Omental fat pad (tissue), 4 donors: ENCODE data around the gene DDX10. TPM values are rescaled to one million over a fixed set of nuclear protein-coding genes. Genes with fewer than 3 reads are reported as not detected.

Source experiments
- ATAC-seq: fragments of 150-250 bp; one replicate; pipeline ENCODE4 v1.9.1; 2016; ENCODE audit warnings: mild to moderate bottlenecking, moderate library complexity; ENCODE audit not compliant: low FRiP score
- DNase-seq: peaks from one replicate; pipeline ENCODE4 v3.0.0-alpha.2; 2019; ENCODE audit warnings: low spot score
- total RNA-seq, 4 donors: library from RNA; depleted of rRNA; stranded (reverse); fragments of >200 nt; gene quantifications; one replicate each; pipeline ENCODE4 v1.1.0, GENCODE V29; 2016
- TF ChIP-seq, protein P1 (sequence below), 3 donors: fragments of 450-650 bp; IDR thresholded peaks; one replicate each; pipeline ENCODE4 v1.5.1; 2016 to 2017; ENCODE audit warnings: antibody characterized with exemption in 3 of 3, mild to moderate bottlenecking in 3 of 3, moderate library complexity in 2 of 3

DDX10 gene
- total RNA-seq, 4 donors from 2014 or later: 20.2 to 60.6 (median 26.5) TPM

DNA sequence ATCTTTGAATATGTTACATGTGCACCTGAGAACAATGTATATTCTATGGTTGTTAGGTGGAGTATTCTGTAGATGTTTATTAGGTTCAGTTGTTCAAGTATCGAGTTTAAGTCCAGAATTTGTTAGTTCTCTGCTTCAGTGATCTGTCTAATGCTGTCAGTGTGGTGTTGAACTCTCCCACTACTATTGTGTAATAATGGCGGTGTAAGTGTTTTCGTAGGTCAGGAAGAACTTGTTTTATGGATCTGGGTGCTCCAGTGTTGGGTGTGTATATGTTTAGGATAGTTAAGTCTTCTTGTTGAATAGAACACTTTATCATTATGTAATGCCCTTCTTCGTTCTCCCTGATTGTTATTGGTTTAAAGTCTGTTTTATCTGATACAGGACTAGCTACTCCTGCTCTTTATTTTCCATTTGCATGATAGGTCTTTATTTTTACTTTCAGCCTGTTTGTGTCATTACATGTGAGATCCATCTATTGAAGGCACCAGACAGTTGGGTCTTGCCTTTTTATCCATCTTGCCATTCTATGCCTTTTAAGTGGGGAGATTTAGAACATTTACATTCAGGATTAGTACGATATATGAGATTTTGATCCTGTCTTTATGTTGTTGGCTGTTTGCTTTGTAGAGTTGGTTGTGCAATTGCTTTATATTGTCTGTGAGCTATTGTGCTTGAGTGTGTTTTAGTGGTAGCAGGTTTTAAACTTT lies 121.6 kb downstream of the DDX10 start:
- DNase-seq (no peak), ATAC-seq (no peak)
- TF ChIP-seq, protein P1, sequence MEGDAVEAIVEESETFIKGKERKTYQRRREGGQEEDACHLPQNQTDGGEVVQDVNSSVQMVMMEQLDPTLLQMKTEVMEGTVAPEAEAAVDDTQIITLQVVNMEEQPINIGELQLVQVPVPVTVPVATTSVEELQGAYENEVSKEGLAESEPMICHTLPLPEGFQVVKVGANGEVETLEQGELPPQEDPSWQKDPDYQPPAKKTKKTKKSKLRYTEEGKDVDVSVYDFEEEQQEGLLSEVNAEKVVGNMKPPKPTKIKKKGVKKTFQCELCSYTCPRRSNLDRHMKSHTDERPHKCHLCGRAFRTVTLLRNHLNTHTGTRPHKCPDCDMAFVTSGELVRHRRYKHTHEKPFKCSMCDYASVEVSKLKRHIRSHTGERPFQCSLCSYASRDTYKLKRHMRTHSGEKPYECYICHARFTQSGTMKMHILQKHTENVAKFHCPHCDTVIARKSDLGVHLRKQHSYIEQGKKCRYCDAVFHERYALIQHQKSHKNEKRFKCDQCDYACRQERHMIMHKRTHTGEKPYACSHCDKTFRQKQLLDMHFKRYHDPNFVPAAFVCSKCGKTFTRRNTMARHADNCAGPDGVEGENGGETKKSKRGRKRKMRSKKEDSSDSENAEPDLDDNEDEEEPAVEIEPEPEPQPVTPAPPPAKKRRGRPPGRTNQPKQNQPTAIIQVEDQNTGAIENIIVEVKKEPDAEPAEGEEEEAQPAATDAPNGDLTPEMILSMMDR (IDR thresholded peaks at IDR 0.05): no peak

GRCh38 chr11:108787105-108787504 lies 122.2 kb downstream of the DDX10 start:
- TF ChIP-seq, protein P1 (IDR thresholded peaks at IDR 0.05): no peak
- no peak for DNase-seq
- ATAC-seq: no peak

DNA sequence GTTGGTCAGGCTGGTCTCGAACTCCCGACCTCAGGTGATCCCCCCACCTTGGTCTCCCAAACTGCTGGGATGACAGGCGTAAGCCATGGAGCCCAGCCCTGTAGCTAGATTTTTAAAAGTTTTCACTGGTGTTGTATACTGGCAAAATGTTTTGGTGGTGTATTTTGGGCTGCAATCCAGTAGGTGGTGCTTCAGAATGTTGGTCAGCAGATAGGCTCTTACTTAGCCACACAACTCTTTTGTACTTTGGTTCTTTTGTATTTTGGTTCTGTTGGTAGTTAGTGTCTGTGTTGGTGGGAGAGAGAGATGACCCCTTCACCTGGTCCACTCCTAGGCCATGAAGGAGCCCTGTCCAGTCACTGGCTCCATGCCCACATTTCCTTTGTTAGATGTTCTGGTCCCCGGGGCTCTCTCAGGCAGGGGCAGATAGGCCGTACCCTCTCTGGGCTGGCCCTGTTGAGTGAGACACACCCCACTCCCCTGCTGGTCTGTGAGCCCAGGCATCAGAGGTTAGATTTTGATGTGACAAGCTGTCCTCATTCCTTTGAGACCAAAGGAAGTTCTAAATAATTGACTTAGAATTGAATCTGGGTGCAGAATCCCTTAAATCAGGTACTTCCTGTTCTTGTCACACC lies 123.8 kb downstream of the DDX10 start:
- TF ChIP-seq, protein P1 (IDR thresholded peaks at IDR 0.05): no peak
- no peak for ATAC-seq
- no peak for DNase-seq

- ATAC-seq: no peak
- TF ChIP-seq, protein P1 (IDR thresholded peaks at IDR 0.05): no peak
- DNase-seq: no peak
These were observed 125.8 kb downstream of the DDX10 start for GRCh38 chr11:108790501-108791299.

DNA sequence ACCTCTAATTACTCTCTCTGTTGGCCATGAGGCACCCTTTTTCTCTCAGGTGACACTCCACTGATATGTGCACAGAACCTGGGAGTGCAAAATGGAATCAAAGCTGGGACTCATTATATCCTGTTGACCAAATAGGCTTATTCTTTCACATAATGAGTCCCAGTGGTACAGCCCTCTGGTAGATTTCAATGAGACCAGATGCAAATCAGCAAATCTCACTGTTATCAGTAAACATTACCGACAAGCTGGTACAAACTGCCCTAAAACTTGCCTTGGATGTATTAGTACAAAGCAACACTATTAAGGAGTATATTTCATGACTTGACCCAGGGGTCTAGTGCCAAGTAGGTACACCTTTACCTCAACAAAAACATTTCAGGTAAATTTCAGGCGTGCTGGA lies 128.3 kb downstream of the DDX10 start:
- ATAC-seq (no peak), DNase-seq (no peak)
- TF ChIP-seq, protein P1 (IDR thresholded peaks at IDR 0.05): no peak

DNA sequence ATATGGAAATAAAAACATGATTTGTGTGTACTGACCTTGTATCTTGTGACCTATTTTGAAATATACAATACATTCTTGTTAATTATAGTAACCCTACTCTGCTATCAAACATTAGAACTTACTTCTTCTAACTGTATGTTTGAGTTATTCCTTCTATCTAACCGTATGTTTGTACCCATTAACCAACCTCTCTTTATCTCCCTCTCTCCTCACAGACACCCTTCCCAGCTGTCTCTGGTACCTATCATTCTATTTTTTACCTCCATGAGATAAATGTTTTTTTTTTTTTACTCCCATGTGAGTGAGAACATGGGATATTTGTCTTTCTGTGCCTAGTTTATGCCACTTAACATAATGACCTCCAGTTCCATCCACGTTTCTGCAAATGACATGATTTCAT lies 128.7 kb downstream of the DDX10 start:
- TF ChIP-seq, protein P1 (IDR thresholded peaks at IDR 0.05): no peak
- DNase-seq (no peak), ATAC-seq (no peak)
